Left forelimb (tissue), 1 donor: ENCODE measurements around the gene FAM20C.

Experiments used
- DNase-seq: peaks from one replicate; pipeline ENCODE4 v3.0.0-alpha.2; 2018; ENCODE audit warnings: low spot score

The FAM20C gene

GRCh38 chr7:209906-210305 lies 17.5 kb downstream of the FAM20C start:
- DNase-seq = no peak

- no peak for DNase-seq
Measured at GRCh38 chr7:210401-210925, 18.1 kb downstream of the FAM20C start.

GRCh38 chr7:211033-211714 lies 18.8 kb downstream of the FAM20C start:
- DNase-seq = no peak

- no peak for DNase-seq
Measured at GRCh38 chr7:211715-212058, 19.3 kb downstream of the FAM20C start.

- DNase-seq = no peak
Measured at GRCh38 chr7:212754-213153, 20.4 kb downstream of the FAM20C start.

GRCh38 chr7:213324-213993 lies 21.1 kb downstream of the FAM20C start:
- DNase-seq = no peak

- no peak for DNase-seq
Measured at GRCh38 chr7:214410-215212, 22.2 kb downstream of the FAM20C start.

GRCh38 chr7:216360-217300 lies 24.3 kb downstream of the FAM20C start:
- no peak for DNase-seq

GRCh38 chr7:217781-218180 lies 25.4 kb downstream of the FAM20C start:
- no peak for DNase-seq

- no peak for DNase-seq
Measured at GRCh38 chr7:218316-218715, 25.9 kb downstream of the FAM20C start.

GRCh38 chr7:218896-219580 lies 26.7 kb downstream of the FAM20C start:
- DNase-seq = no peak

- DNase-seq = no peak
Measured at GRCh38 chr7:219581-220150, 27.3 kb downstream of the FAM20C start.

GRCh38 chr7:220151-220841 lies 27.9 kb downstream of the FAM20C start:
- DNase-seq = no peak

- DNase-seq = no peak
Measured at GRCh38 chr7:221978-222715, 29.8 kb downstream of the FAM20C start.

GRCh38 chr7:222716-223041 lies 30.3 kb downstream of the FAM20C start:
- DNase-seq = no peak

- DNase-seq = no peak
Measured at GRCh38 chr7:223118-223800, 30.9 kb downstream of the FAM20C start.

- DNase-seq = no peak
Measured at GRCh38 chr7:223861-224260, 31.5 kb downstream of the FAM20C start.

- DNase-seq = no peak
Measured at GRCh38 chr7:226281-226895, 34.0 kb downstream of the FAM20C start.

GRCh38 chr7:227926-228325 lies 35.6 kb downstream of the FAM20C start:
- no peak for DNase-seq
